ENCODE measurements around the gene GRK6.
A peak's percentile ranks its signal among the peaks of the same experiment; 100 is the strongest.

Gene GRK6

DNA sequence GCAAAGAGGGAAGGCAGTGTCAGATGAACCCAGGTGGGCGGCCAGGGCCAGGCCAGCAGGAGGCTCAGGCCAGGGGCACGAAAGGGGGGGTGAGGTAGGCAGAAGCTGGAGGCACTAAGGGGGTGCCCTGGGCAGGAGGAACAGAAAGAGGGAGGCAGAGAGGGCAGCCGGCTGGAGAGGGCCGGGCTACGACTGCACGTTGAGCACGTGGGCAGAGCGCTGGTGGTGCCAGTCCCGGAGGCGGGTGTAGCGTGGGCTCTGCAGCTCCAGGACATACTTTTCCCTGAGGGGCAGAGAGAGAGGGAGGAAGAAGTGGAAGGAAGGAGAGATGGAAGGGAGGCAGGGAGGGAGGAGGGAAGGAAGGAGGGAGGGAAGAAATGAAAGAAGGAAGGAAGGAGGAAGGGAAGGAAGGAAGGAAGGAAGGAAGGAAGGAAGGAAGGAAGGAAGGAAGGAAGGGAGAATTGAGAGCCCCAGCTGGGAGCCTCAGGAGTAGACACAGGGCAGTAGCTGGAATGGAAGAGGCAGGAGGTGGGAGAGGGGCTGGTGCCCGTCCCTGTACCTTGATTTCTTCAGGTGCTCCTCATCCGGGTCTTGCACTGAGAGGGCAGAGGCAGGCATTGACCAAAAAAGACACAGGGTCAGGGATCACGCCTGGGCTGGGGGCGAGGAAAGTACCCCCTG lies 64.0 kb downstream of the GRK6 start:
- no peak for DNase-seq

DNA sequence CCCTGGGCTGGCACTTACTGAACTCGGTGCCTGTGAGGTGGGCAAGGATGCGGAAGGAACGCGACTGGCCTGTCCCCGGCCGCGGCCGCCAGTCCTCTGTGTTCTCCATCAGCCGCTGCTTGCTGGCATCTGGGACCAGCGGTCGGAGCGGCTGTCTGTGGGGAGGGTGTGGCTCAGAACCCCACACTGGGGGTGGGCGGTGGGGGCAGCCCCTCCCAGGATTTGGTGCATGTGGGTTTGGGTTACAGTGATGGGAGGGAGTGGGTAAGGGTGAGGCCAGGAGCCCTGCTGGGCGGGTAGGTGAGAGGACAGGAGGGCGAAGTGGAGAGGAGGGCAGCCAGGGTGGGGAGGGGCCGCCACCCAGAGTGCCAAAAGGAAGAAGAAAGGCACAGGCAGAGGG lies 64.5 kb downstream of the GRK6 start:
- no peak for DNase-seq

DNA sequence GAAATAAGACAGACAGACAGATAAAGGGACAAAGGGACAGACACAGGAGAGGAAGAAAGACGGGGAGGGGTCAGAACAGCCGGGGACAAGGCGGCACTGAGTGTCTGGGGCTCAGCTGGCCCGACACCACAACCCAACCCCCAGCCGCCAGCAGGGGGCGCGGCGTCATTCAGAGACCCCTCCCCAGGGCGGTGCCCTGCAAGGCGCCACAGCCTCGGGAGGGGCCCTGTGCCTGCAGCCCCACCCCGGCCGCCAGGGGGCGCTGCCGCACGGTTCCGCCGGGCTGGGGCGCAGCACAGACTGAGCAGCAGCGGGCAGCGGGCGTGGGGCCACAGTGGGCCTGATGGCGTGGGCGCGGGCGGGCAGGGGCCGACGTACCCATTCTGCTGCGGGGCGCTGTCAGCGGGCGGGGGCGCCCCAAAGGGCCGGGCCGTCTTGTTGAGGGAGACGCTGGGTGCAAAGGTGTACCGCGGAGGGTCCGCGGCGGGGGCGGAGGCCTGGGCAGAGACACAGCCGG lies 65.0 kb downstream of the GRK6 start:
- DNase-seq: peak; percentile 76

DNA sequence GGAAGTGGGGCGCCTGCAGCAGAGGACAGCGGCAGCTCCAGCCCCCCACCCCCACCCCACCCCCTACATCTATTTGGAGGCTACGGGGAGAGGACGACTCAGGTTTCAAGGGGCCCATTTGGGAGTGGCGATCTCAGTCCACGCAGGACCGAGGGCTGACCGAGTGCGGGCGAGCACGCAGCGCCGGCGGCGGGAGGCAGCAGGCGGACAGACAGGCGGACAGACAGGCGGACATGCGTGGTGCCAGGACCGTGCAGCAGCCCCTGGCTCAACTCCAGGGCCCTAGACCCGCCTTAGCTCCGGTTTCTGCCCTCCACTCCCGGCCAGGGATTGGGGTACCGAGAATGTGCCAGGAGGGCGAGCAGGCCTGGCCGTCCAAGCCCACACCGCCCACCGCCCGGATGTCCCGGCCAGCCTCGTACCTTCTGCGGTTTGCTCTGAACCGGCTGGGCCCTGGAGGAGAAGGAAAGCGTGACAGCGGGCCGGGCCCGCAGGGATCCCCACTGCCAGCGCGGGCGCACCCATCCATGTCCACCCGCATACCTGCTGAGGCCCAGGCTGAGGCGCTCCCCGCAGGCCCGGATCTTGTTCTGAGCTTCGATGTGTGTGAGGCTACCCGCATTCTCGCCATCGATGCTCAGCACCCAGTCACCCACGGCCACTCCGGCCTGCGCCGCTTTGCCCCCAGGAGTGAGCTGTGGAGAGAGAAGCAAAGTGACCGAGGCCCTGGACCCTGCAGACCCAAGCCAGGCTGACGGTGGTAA lies 65.7 kb downstream of the GRK6 start:
- no peak for DNase-seq

Measured in femur (tissue), 1 donor.